NCI-H774 (cell line): ENCODE results near the gene PARD6A.

Experiments
- DNase-seq: peaks from one replicate; lab custom pipeline; 2025; lab: John Stamatoyannopoulos, UW

PARD6A gene

GRCh38 chr16:67667453-67667816 is 6.7 kb downstream of the PARD6A start:
- DNase-seq, result no peak

- DNase-seq, result no peak
Observed at GRCh38 chr16:67667817-67668494, 7.2 kb downstream of the PARD6A start.

GRCh38 chr16:67668495-67669157 is 7.9 kb downstream of the PARD6A start:
- DNase-seq, result no peak

GRCh38 chr16:67669499-67670101 is 8.8 kb downstream of the PARD6A start:
- no peak for DNase-seq

GRCh38 chr16:67672306-67672705 is 11.5 kb downstream of the PARD6A start:
- DNase-seq, result no peak

GRCh38 chr16:67672739-67673662 is 12.2 kb downstream of the PARD6A start:
- DNase-seq, result peak; percentile 2

GRCh38 chr16:67673712-67674580 is 13.2 kb downstream of the PARD6A start:
- no peak for DNase-seq

GRCh38 chr16:67674851-67675578 is 14.3 kb downstream of the PARD6A start:
- DNase-seq, result no peak

GRCh38 chr16:67675579-67675935 is 14.8 kb downstream of the PARD6A start:
- DNase-seq, result no peak

GRCh38 chr16:67675999-67676398 is 15.2 kb downstream of the PARD6A start:
- DNase-seq, result no peak

GRCh38 chr16:67676516-67676915 is 15.8 kb downstream of the PARD6A start:
- no peak for DNase-seq

GRCh38 chr16:67676939-67677338 is 16.2 kb downstream of the PARD6A start:
- no peak for DNase-seq

- DNase-seq, result no peak
Observed at GRCh38 chr16:67677712-67678111, 17.0 kb downstream of the PARD6A start.

- DNase-seq, result no peak
Observed at GRCh38 chr16:67678354-67679023, 17.7 kb downstream of the PARD6A start.

- DNase-seq, result no peak
Observed at GRCh38 chr16:67679935-67680897, 19.5 kb downstream of the PARD6A start.

- no peak for DNase-seq
Observed at GRCh38 chr16:67683767-67684166, 23.0 kb downstream of the PARD6A start.

GRCh38 chr16:67685388-67686112 is 24.8 kb downstream of the PARD6A start:
- DNase-seq, result no peak
